GM19468 (cell line): ENCODE measurements around the gene TNNT3.
"Not testable (repeated sequence)": the region's sequence is repeated elsewhere in the genome, so short reads cannot be mapped to it uniquely, and the experiment has no call there.

Experiments
- ATAC-seq: cut with Tn5 transposase; IDR thresholded peaks from one replicate; pipeline ENCODE4 v1.9.1; 2021; ENCODE audit warnings: mild to moderate bottlenecking, moderate library complexity, moderate number of reproducible peaks; ENCODE audit not compliant: unreplicated experiment; ENCODE audit errors: extremely low read depth

TNNT3 gene

GRCh38 chr11:1931341-1932104, 12.0 kb downstream of the TNNT3 start:
- ATAC-seq, result no peak

GRCh38 chr11:1932105-1932480, 12.6 kb downstream of the TNNT3 start:
- ATAC-seq, result no peak

- ATAC-seq, result no peak
These were observed 13.2 kb downstream of the TNNT3 start for GRCh38 chr11:1932681-1933080.

- no peak for ATAC-seq
These were observed 14.2 kb downstream of the TNNT3 start for GRCh38 chr11:1933416-1934334.

GRCh38 chr11:1934335-1935155, 15.0 kb downstream of the TNNT3 start:
- no peak for ATAC-seq

- ATAC-seq, result no peak
These were observed 15.9 kb downstream of the TNNT3 start for GRCh38 chr11:1935156-1936071.

- no peak for ATAC-seq
These were observed 16.7 kb downstream of the TNNT3 start for GRCh38 chr11:1936072-1936780.

- no peak for ATAC-seq
These were observed 17.5 kb downstream of the TNNT3 start for GRCh38 chr11:1936781-1937615.

GRCh38 chr11:1937616-1938342, 18.3 kb downstream of the TNNT3 start:
- ATAC-seq, result no peak

GRCh38 chr11:1938343-1939005, 19.0 kb downstream of the TNNT3 start:
- ATAC-seq, result no peak

GRCh38 chr11:1939006-1939625, 19.6 kb downstream of the TNNT3 start:
- no peak for ATAC-seq

- not testable (repeated sequence) for ATAC-seq
These were observed 20.3 kb downstream of the TNNT3 start for GRCh38 chr11:1939788-1940187.

- ATAC-seq, result no peak
These were observed 23.2 kb downstream of the TNNT3 start for GRCh38 chr11:1942558-1943260.

- ATAC-seq, result no peak
These were observed 24.1 kb downstream of the TNNT3 start for GRCh38 chr11:1943576-1943975.

- ATAC-seq, result no peak
These were observed 24.5 kb downstream of the TNNT3 start for GRCh38 chr11:1943977-1944376.
